Smooth muscle cell of bladder (primary cell): ENCODE data around the gene TLE7. TPM values are rescaled to one million over a fixed set of nuclear protein-coding genes. Genes with fewer than 3 reads are reported as not detected.

ENCODE experiments used
- total RNA-seq: library from RNA; depleted of rRNA; stranded (reverse); fragments of >200 nt; gene quantifications from 2 replicates; pipeline ENCODE4 v1.2.3, GENCODE V29; 2014

Gene TLE7
- not detected in 2 replicates for total RNA-seq

DNA sequence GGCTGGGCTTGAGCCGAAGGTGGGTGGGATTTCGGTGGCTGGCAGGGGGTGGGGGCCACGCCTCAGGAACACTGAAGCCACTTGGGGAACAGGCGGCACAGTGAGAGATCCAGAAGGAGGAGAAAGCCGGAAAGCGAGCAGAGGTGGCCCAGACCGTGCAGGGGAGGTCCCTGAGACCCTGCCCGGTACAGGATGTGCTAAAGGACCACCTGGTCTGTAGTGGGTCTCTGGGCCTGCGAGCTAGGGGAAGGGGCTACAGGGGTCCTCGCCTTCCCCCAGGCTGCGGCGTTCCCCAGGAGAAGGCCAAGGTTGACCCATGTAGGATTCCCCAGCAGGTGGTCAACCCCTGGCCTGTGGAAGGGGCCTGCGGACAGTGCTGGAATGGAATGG lies at the start of gene TLE7:
Gene TLE7 (minus strand): TSS at position 4 of the 390 bp plus-strand sequence. CDS start 8,730 bp downstream, outside the sequence.

GRCh38 chr16:71489122-71489521 lies 47.3 kb upstream of the TLE7 start, which contains the start of gene ZNF19:
TSS of gene ZNF19 (minus strand) at chr16:71489324. CDS start at chr16:71482114, 7,210 bp downstream.

DNA sequence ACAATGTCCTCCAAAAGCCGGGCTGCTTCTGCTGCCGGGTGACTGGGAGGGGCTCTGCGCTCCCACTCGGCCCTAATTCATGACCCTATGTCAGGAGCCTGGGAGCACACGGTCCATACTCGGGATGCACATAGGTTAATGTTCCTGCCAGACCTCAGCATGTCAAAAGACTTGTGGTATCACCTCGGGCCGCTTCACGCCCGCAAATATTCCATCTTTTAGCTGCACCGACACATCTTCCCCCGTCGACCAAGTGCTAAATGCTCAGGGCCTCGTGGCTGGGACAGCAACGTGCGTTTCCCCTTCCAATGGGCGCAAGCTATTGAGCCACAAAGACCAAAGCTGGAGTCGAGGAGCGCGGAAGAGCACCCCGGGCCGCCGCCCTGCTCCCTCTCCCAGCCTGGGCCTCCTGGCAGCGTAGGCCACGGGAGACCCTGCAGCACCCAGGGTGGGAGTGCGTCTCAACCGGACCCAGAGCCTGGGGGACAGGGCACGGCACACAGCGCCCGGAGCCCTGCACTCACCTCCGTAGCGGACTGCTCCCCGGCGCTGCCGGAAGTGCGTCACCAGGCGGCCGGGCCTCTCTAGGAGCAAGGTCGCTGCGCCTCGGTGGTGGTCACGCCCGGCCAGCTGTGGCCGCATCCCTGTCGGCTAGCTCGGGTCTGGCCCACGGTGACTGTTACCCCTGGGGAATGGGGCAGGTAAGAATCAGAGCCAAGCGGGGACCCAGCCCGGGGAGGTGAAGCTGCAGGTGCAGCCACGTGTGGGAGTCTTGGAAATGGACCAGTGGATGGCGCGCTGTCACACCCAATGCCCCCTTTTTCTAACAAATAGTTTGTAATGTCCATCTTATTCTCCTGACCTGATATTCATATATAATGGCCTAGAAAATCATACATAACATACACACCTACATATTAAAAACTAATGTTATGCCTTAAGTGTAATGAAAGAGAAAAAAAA lies 20.1 kb upstream of the TLE7 start, which contains the start of gene ZNF23:
Gene ZNF23 (minus strand): TSS at position 562 of the 963 bp plus-strand sequence. CDS start 5,451 bp downstream, outside the sequence.

Other genes with a start within 250 kb of the TLE7 start
- gene HYDIN, start 211.3 kb downstream of the TLE7 start, total RNA-seq = 0.65 and 1.00 TPM in 2 replicates
- gene CMTR2, start 152.7 kb downstream of the TLE7 start, total RNA-seq = 19.1 and 21.4 TPM in 2 replicates
- 0.28 and 0.92 TPM in 2 replicates for gene CALB2, start 83.3 kb downstream of the TLE7 start, total RNA-seq
- gene ZNF23, start 20.2 kb upstream of the TLE7 start, total RNA-seq = 10.2 and 13.7 TPM in 2 replicates
- 2.4 and 2.6 TPM in 2 replicates for gene ZNF19, start 47.3 kb upstream of the TLE7 start, total RNA-seq
- gene CHST4, start 84.4 kb upstream of the TLE7 start, total RNA-seq = not detected in 2 replicates
- gene TAT, start 135.0 kb upstream of the TLE7 start, total RNA-seq = not detected in 2 replicates
- gene MARVELD3, start 184.1 kb upstream of the TLE7 start, total RNA-seq = not detected in 2 replicates